HG03558 (cell line): ENCODE measurements around the gene TMEM94.
"Not testable (repeated sequence)": the region's sequence is repeated elsewhere in the genome, so short reads cannot be mapped to it uniquely, and the experiment has no call there.

Experiments used
- ATAC-seq: cut with Tn5 transposase; IDR thresholded peaks from one replicate; pipeline ENCODE4 v1.9.1; 2021; ENCODE audit warnings: moderate number of reproducible peaks; ENCODE audit not compliant: unreplicated experiment; ENCODE audit errors: extremely low read depth

Gene TMEM94

GRCh38 chr17:75475144-75475835 is 18.9 kb downstream of the TMEM94 start:
- ATAC-seq = no peak

- ATAC-seq = no peak
These were observed 19.4 kb downstream of the TMEM94 start for GRCh38 chr17:75475851-75476250.

GRCh38 chr17:75476271-75476671 is 19.8 kb downstream of the TMEM94 start:
- no peak for ATAC-seq

- no peak for ATAC-seq
These were observed 20.5 kb downstream of the TMEM94 start for GRCh38 chr17:75476752-75477489.

GRCh38 chr17:75477490-75477862 is 21.0 kb downstream of the TMEM94 start:
- not testable (repeated sequence) for ATAC-seq

- ATAC-seq = no peak
These were observed 22.1 kb downstream of the TMEM94 start for GRCh38 chr17:75478508-75478907.

GRCh38 chr17:75480281-75480680 is 23.8 kb downstream of the TMEM94 start:
- no peak for ATAC-seq

GRCh38 chr17:75481194-75482068 is 25.0 kb downstream of the TMEM94 start:
- no peak for ATAC-seq

- ATAC-seq = no peak
These were observed 25.9 kb downstream of the TMEM94 start for GRCh38 chr17:75482098-75482942.

- ATAC-seq = no peak
These were observed 29.3 kb downstream of the TMEM94 start for GRCh38 chr17:75485688-75486087.

- ATAC-seq = no peak
These were observed 29.7 kb downstream of the TMEM94 start for GRCh38 chr17:75486151-75486550.

- ATAC-seq = no peak
These were observed 30.5 kb downstream of the TMEM94 start for GRCh38 chr17:75486951-75487350.

- ATAC-seq = no peak
These were observed 31.1 kb downstream of the TMEM94 start for GRCh38 chr17:75487351-75488070.

GRCh38 chr17:75488693-75489510 is 32.5 kb downstream of the TMEM94 start:
- no peak for ATAC-seq

- ATAC-seq = no peak
These were observed 33.1 kb downstream of the TMEM94 start for GRCh38 chr17:75489511-75489955.

- ATAC-seq = no peak
These were observed 33.8 kb downstream of the TMEM94 start for GRCh38 chr17:75490173-75490743.

- ATAC-seq = no peak
These were observed 34.7 kb downstream of the TMEM94 start for GRCh38 chr17:75490953-75491649.

- no peak for ATAC-seq
These were observed 35.2 kb downstream of the TMEM94 start for GRCh38 chr17:75491680-75492079.
